ENCODE measurements around the gene MAML3. TPM values are rescaled to one million over a fixed set of nuclear protein-coding genes. Genes with fewer than 3 reads are reported as not detected.

Gene MAML3
- total RNA-seq, 1 donor from 2014 or later, result 8.1 TPM

- Histone ChIP-seq H3K4me1 (ENCODE audit: insufficient read depth, low read length) (peaks cover 9% of the 10 kb centered on the region), H4K20me1 (ENCODE audit: insufficient read depth, low read length) (no peaks in the 10 kb centered on the region), H2AFZ (ENCODE audit: low read depth, low read length) (no peak overlapping the region), H3K36me3 (ENCODE audit: insufficient read depth, low read length) (no peaks in the 10 kb centered on the region), H3K79me2 (ENCODE audit: insufficient read depth, low read length) (no peaks in the 10 kb centered on the region), H3K27ac (ENCODE audit: low read depth, low read length) (no peak overlapping the region), H3K4me2 (ENCODE audit: low read length) (no peak overlapping the region), H3K9me3 (ENCODE audit: insufficient read depth, low read depth, low read length) (no peaks in the 10 kb centered on the region), H3K27me3 (ENCODE audit: insufficient read depth, low read length) (no peaks in the 10 kb centered on the region), H3K4me3 (ENCODE audit: insufficient read depth, low read depth, low read length) (no peak overlapping the region), H3K9ac (ENCODE audit: low read length) (no peak overlapping the region)
- no peak overlapping the region for H3K4me3 Mint-ChIP-seq (ENCODE audit: unreplicated experiment)
- H3K4me1 Mint-ChIP-seq (ENCODE audit: low read depth, unreplicated experiment), result peaks cover 11% of the 10 kb centered on the region
- no peak for TF ChIP-seq EZH2 (IDR thresholded peaks at IDR 0.05; ENCODE audit: insufficient read depth, low read length)
- no peak for TF ChIP-seq CTCF (IDR thresholded peaks at IDR 0.05; ENCODE audit: insufficient read depth, low read depth, low read length)
- H3K27me3 Mint-ChIP-seq (ENCODE audit: low read depth, unreplicated experiment), result no peaks in the 10 kb centered on the region
- FAIRE-seq (no peak), DNase-seq (ENCODE audit: low read depth) (no peak)
- no peak overlapping the region for H3K27ac Mint-ChIP-seq (ENCODE audit: unreplicated experiment)
- no peaks in the 10 kb centered on the region for H3K9me3 Mint-ChIP-seq (ENCODE audit: unreplicated experiment)
- no peaks in the 10 kb centered on the region for H3K36me3 Mint-ChIP-seq (ENCODE audit: low read depth, unreplicated experiment)
Measured at GRCh38 chr4:139968831-139969230, 185.2 kb downstream of the MAML3 start.

- Mint-ChIP-seq H3K9me3 (ENCODE audit: unreplicated experiment) (no peaks in the 10 kb centered on the region), H3K4me1 (ENCODE audit: low read depth, unreplicated experiment) (peaks cover 3% of the 10 kb centered on the region), H3K27me3 (ENCODE audit: low read depth, unreplicated experiment) (no peaks in the 10 kb centered on the region), H3K36me3 (ENCODE audit: low read depth, unreplicated experiment) (no peaks in the 10 kb centered on the region), H3K27ac (ENCODE audit: unreplicated experiment) (no peak overlapping the region), H3K4me3 (ENCODE audit: unreplicated experiment) (no peak overlapping the region)
- FAIRE-seq, result no peak
- Histone ChIP-seq H3K4me3 (ENCODE audit: insufficient read depth, low read depth, low read length) (no peak overlapping the region), H3K27ac (ENCODE audit: low read depth, low read length) (no peak overlapping the region), H3K79me2 (ENCODE audit: insufficient read depth, low read length) (no peaks in the 10 kb centered on the region), H2AFZ (ENCODE audit: low read depth, low read length) (no peak overlapping the region), H3K36me3 (ENCODE audit: insufficient read depth, low read length) (no peaks in the 10 kb centered on the region), H3K4me1 (ENCODE audit: insufficient read depth, low read length) (no peaks in the 10 kb centered on the region), H3K9me3 (ENCODE audit: insufficient read depth, low read depth, low read length) (no peaks in the 10 kb centered on the region), H3K9ac (ENCODE audit: low read length) (no peak overlapping the region), H3K27me3 (ENCODE audit: insufficient read depth, low read length) (no peaks in the 10 kb centered on the region), H3K4me2 (ENCODE audit: low read length) (no peak overlapping the region), H4K20me1 (ENCODE audit: insufficient read depth, low read length) (no peaks in the 10 kb centered on the region)
- no peak for DNase-seq (ENCODE audit: low read depth)
- no peak for TF ChIP-seq EZH2 (IDR thresholded peaks at IDR 0.05; ENCODE audit: insufficient read depth, low read length)
- TF ChIP-seq CTCF (IDR thresholded peaks at IDR 0.05; ENCODE audit: insufficient read depth, low read depth, low read length), result no peak
Measured at GRCh38 chr4:139966383-139966782, 187.6 kb downstream of the MAML3 start.

- no peaks in the 10 kb centered on the region for H3K36me3 ChIP-seq (ENCODE audit: insufficient read depth, low read length)
- FAIRE-seq, result no peak
- Mint-ChIP-seq H3K27me3 (ENCODE audit: low read depth, unreplicated experiment) (no peaks in the 10 kb centered on the region), H3K4me3 (ENCODE audit: unreplicated experiment) (no peak overlapping the region), H3K36me3 (ENCODE audit: low read depth, unreplicated experiment) (no peaks in the 10 kb centered on the region), H3K4me1 (ENCODE audit: low read depth, unreplicated experiment) (peaks cover 3% of the 10 kb centered on the region), H3K9me3 (ENCODE audit: unreplicated experiment) (no peaks in the 10 kb centered on the region), H3K27ac (ENCODE audit: unreplicated experiment) (no peak overlapping the region)
- DNase-seq (ENCODE audit: low read depth), result no peak
- no peak overlapping the region for H3K27ac ChIP-seq (ENCODE audit: low read depth, low read length)
- no peak overlapping the region for H3K4me2 ChIP-seq (ENCODE audit: low read length)
- H3K4me3 ChIP-seq (ENCODE audit: insufficient read depth, low read depth, low read length), result no peak overlapping the region
- no peaks in the 10 kb centered on the region for H3K4me1 ChIP-seq (ENCODE audit: insufficient read depth, low read length)
- H3K79me2 ChIP-seq (ENCODE audit: insufficient read depth, low read length), result no peaks in the 10 kb centered on the region
- TF ChIP-seq EZH2 (IDR thresholded peaks at IDR 0.05; ENCODE audit: insufficient read depth, low read length) (no peak), CTCF (IDR thresholded peaks at IDR 0.05; ENCODE audit: insufficient read depth, low read depth, low read length) (no peak)
- H3K9me3 ChIP-seq (ENCODE audit: insufficient read depth, low read depth, low read length), result no peaks in the 10 kb centered on the region
- no peaks in the 10 kb centered on the region for H3K27me3 ChIP-seq (ENCODE audit: insufficient read depth, low read length)
- H4K20me1 ChIP-seq (ENCODE audit: insufficient read depth, low read length), result no peaks in the 10 kb centered on the region
- no peak overlapping the region for H3K9ac ChIP-seq (ENCODE audit: low read length)
- no peak overlapping the region for H2AFZ ChIP-seq (ENCODE audit: low read depth, low read length)
Measured at GRCh38 chr4:139965789-139966188, 188.2 kb downstream of the MAML3 start.

Measured in astrocyte (in vitro differentiated cells and primary cell).